CD4-positive, alpha-beta T cell treated with Interleukin-17A for 1 hour (primary cell): ENCODE data around the gene RAB28.

Source experiments
- DNase-seq: peaks from one replicate; pipeline ENCODE4 v3.0.0-alpha.2; 2020

The RAB28 gene

DNA sequence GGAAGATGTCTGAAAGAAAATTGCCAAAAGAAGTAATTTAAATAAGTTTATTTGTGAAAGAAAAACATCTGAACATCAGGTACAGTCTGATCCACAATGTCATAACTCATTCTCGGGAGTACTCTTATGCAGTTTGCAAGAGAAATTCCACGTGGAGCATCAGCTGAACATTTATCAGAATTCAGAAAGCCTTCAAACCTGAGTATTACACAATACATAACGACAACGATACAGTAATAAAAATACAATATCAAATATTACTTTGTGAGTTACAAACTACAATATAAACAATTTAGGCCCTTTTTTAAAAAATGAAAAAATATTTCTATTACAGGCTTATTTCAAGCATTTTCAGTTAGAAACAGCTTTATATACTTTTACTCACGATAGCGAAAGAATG, 116.4 kb downstream of the RAB28 start:
- DNase-seq = no peak

DNA sequence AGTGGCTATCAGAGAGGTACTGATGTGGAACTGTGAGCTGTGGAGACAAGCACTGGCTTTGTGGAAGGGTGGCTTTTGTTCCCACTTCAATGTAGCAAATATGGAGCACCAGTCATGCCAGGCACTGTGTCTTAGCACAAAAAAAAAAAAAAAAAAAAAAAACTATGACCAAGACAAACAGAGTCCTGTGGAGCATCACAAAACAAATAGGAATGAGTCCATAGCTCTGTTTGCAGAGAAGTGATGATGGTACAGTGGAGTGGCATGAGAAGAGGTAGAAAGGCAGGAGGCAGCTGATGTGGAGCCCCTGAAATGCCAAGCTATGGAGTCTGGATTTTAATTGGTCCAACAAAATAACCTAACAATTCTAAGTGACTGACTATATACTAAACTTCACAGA, 116.9 kb downstream of the RAB28 start:
- DNase-seq = no peak

DNA sequence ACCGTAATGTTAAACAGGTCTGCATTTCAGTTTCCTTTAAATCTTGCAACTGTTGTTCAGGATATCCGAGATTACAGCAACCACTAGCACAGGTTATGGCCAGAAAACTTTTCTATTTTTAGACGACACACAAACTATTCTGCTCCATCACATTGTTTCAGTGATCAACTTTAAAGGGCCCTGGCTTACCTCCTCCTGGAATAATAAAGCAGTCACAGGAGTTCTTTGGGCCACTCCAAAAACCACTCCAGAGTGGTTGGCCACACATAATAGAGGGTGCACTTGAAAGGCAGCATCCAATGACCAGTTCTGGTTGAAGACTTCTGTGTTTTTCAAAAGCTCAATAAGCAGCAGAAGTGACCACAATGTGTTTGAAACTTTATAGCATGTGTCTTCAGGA, 118.9 kb downstream of the RAB28 start:
- DNase-seq = no peak

GRCh38 chr4:13364653-13365052, 119.5 kb downstream of the RAB28 start:
- no peak for DNase-seq

- no peak for DNase-seq
These were observed 120.0 kb downstream of the RAB28 start for GRCh38 chr4:13364172-13364571.

GRCh38 chr4:13359809-13360208, 124.3 kb downstream of the RAB28 start:
- no peak for DNase-seq

- no peak for DNase-seq
These were observed 128.8 kb downstream of the RAB28 start for GRCh38 chr4:13355111-13355880.

DNA sequence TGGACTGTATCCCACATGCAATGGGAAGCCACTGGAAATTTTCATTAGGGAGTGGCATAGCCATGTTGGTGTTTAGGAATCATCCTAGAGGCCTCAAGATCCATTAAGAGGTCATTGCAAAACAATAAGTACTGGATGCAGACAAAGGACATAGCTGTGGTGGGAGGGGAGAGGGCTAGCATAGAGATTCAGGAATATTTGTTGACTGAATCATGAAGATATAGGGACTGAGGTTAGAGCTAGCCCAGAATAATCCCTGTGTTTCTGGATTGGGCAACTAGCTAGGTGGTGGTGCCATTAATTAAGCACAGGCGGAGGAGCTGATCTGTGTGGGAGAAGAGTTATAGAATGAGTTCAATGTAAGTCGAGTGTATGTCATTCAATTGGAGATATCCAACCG, 135.0 kb downstream of the RAB28 start:
- DNase-seq = no peak

DNA sequence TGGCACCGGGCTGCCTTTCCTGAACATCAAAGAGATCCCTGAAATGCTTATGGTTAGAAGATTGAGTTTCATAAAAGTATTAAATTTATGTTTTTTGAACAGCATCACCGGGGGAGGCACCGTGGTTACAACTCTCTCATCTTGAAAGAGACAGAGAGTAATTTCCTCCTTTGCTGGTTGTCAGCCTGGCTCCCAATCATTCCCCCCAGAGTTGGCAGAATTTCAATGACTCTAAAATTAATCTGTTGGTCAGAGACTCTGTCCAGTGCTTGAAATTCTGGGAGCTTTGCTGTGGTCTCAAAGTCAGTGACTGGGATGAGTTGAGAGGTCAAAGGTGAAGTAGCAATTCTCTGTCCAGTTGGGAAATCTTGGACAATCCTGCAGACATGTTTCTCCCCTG, 135.9 kb downstream of the RAB28 start:
- no peak for DNase-seq

DNA sequence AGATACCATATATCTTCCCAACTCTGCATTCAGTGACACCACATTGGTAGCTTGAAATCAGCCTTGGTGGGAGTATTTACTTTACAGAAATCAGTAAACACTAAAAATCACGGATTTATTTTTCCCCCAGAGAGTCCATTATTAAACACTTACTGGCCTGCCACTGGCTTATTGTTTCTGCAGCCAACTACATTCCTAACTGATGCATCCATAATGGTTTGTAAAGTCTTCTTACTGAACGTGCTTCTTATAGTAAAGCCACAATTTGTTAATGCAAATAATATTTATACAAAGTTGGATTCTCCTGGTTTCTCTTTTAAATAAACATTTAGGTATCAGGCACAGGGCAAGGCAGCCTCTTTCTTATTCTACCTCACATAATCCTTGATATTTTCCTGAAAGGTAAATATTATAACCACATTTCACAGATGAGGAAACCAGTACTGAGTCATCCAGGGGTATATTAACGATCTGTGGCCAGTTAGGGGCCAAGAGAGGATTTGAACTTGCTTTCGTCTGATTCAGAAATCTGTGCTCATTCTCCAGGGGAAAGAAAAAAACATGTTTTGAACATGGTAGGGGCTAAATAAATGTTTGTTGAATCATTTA, 136.5 kb downstream of the RAB28 start:
- DNase-seq = no peak

- DNase-seq = no peak
These were observed 139.9 kb downstream of the RAB28 start for GRCh38 chr4:13344216-13344615.

GRCh38 chr4:13340672-13341071, 143.5 kb downstream of the RAB28 start:
- no peak for DNase-seq

DNA sequence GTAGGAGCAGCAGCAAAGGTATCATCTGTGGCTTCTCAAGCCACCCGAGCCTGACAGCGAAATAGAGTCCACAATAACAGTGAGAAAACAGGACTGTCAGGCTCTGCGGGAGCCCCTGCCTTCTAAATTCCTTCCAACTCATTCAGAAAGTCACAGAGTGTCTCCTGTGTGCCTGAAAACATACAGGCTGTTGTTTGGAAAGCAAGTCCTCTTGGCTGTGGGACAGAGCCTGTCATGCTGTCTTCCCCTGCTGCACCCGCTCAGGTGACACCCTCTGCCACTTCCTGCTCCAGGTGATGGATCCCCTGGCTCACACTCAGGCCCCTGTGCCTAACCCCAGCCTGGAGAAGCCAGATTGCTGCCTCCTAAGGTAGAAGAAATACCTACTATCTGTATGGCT, 152.3 kb downstream of the RAB28 start:
- DNase-seq = no peak

DNA sequence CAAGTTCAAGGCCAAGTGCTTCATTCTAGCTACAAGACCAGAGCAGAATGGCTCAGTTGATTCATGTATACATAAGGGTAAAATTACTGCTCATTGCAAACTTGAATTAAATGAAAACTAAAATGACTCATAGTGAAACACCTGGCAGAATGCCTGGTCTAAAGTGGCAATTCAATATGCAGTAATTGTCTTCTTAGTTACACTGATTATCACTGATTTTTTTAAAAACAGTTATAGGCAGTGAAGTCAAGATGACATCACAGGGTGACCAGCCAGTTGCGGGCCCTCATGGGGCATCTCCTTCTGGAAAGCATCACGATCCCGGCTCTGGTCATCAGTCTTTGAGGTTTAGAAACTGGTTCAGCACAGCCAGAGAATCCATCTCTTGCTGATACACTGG, 154.2 kb downstream of the RAB28 start:
- DNase-seq = no peak

- no peak for DNase-seq
These were observed 154.7 kb downstream of the RAB28 start for GRCh38 chr4:13329340-13329850.

- DNase-seq = no peak
These were observed 155.5 kb downstream of the RAB28 start for GRCh38 chr4:13328591-13328990.

DNA sequence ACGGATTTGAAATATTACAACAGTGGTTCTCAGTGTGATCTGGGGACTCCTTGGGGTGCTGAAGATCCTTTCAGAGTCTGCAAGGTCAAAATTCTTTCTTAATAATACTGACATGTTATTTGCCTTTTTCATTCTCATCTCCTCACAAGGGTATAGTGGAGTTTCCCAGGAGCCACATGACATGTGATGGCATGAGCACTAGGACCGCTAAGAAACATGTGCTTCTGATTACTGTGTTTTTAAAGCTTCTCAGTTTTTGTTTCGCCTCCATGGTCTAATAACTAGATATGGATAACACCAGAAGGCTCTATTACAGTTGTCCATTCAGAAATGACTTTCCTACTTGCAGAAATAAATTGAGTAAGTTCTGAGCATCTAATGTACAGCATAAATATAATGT, 156.1 kb downstream of the RAB28 start:
- DNase-seq = no peak

DNA sequence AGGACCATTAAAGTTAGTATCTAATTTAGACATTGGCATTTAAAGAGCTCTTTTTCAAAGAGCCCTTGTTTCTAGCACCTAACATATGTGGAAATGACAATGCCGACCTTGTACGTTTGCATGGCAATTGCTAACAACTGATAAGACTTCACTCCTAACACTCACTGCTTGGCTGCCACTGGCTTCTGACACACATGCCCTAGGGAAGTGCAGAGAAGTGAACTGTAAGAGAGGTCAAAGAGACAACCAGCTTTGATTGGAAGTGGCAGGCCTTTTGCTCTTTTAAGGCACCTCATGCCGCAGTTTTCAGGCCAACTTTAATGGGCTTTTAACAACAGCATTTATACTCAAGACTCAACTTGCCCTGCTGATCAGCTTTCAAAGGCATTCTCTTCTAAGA, 158.4 kb downstream of the RAB28 start:
- no peak for DNase-seq

- no peak for DNase-seq
These were observed 160.2 kb downstream of the RAB28 start for GRCh38 chr4:13323921-13324320.

GRCh38 chr4:13322681-13323101, 161.4 kb downstream of the RAB28 start:
- no peak for DNase-seq
